IPS-18a (cell line): Measurements from ENCODE around the gene ABI3.

Source experiments
- H3K27ac ChIP-seq: one replicate; pipeline ENCODE4 v1.5.1; 2013; ENCODE audit warnings: low read length
- H3K27me3 ChIP-seq: one replicate; pipeline ENCODE4 v1.6.1; 2013; ENCODE audit warnings: mild to moderate bottlenecking, low read length; ENCODE audit not compliant: control insufficient read depth, insufficient read depth
- H3K36me3 ChIP-seq: one replicate; pipeline ENCODE4 v1.6.1; 2013; ENCODE audit warnings: low read depth, low read length; ENCODE audit not compliant: control insufficient read depth
- H3K4me1 ChIP-seq: one replicate; pipeline ENCODE4 v1.6.1; 2013; ENCODE audit warnings: low read depth, low read length; ENCODE audit not compliant: control insufficient read depth
- H3K4me3 ChIP-seq: one replicate; pipeline ENCODE4 v1.5.1; 2013; ENCODE audit warnings: low read length
- H3K9ac ChIP-seq: one replicate; pipeline ENCODE4 v1.6.1; 2013; ENCODE audit warnings: mild to moderate bottlenecking, low read length, moderate library complexity
- H3K9me3 ChIP-seq: one replicate; pipeline ENCODE4 v1.6.1; 2013; ENCODE audit warnings: low read depth, low read length; ENCODE audit not compliant: control insufficient read depth

The ABI3 gene

GRCh38 chr17:49218941-49219913 lies 8.7 kb downstream of the ABI3 start:
- no peaks in the 10 kb centered on the region for H3K9me3 ChIP-seq
- no peaks in the 10 kb centered on the region for H3K36me3 ChIP-seq
- no peak overlapping the region for H3K27ac ChIP-seq
- no peak overlapping the region for H3K4me3 ChIP-seq
- H3K9ac ChIP-seq = no peak overlapping the region
- peaks cover 28% of the 10 kb centered on the region for H3K27me3 ChIP-seq
- H3K4me1 ChIP-seq = peaks cover 5% of the 10 kb centered on the region

GRCh38 chr17:49219987-49220386 lies 9.5 kb downstream of the ABI3 start:
- Histone ChIP-seq H3K9me3 (no peaks in the 10 kb centered on the region), H3K4me3 (no peak overlapping the region), H3K27me3 (peaks cover 36% of the 10 kb centered on the region), H3K27ac (no peak overlapping the region), H3K4me1 (peaks cover 5% of the 10 kb centered on the region), H3K9ac (no peak overlapping the region), H3K36me3 (no peaks in the 10 kb centered on the region)

- Histone ChIP-seq H3K27me3 (peaks cover 68% of the 10 kb centered on the region), H3K4me3 (peak overlapping the region; percentile 59), H3K9ac (no peak overlapping the region)
Measured at GRCh38 chr17:49223168-49223516, 12.6 kb downstream of the ABI3 start.

GRCh38 chr17:49223517-49224197 lies 13.2 kb downstream of the ABI3 start:
- peaks cover 73% of the 10 kb centered on the region for H3K27me3 ChIP-seq
- no peaks in the 10 kb centered on the region for H3K9me3 ChIP-seq
- H3K4me3 ChIP-seq = peak overlapping the region; percentile 59
- H3K9ac ChIP-seq = no peak overlapping the region
- H3K36me3 ChIP-seq = no peaks in the 10 kb centered on the region
- no peak overlapping the region for H3K27ac ChIP-seq
- peaks cover 5% of the 10 kb centered on the region for H3K4me1 ChIP-seq

More at GRCh38 chr17:49223168-49223516, 12.6 kb downstream of the ABI3 start:
- Histone ChIP-seq H3K9me3 (no peaks in the 10 kb centered on the region), H3K4me1 (peaks cover 5% of the 10 kb centered on the region), H3K36me3 (no peaks in the 10 kb centered on the region), H3K27ac (no peak overlapping the region)

- H3K4me3 ChIP-seq = peak overlapping the region; percentile 59
- H3K9me3 ChIP-seq = no peaks in the 10 kb centered on the region
- H3K9ac ChIP-seq = no peak overlapping the region
- H3K4me1 ChIP-seq = peaks cover 5% of the 10 kb centered on the region
- H3K27me3 ChIP-seq = peaks cover 80% of the 10 kb centered on the region
- H3K27ac ChIP-seq = no peak overlapping the region
- H3K36me3 ChIP-seq = no peaks in the 10 kb centered on the region
Measured at GRCh38 chr17:49224198-49224996, 13.9 kb downstream of the ABI3 start.

- Histone ChIP-seq H3K27me3 (peaks cover 86% of the 10 kb centered on the region), H3K36me3 (no peaks in the 10 kb centered on the region), H3K4me3 (peak overlapping the region; percentile 59), H3K27ac (no peak overlapping the region), H3K4me1 (peaks cover 5% of the 10 kb centered on the region), H3K9me3 (no peaks in the 10 kb centered on the region), H3K9ac (no peak overlapping the region)
Measured at GRCh38 chr17:49224997-49225337, 14.5 kb downstream of the ABI3 start.

GRCh38 chr17:49225554-49226236 lies 15.2 kb downstream of the ABI3 start:
- H3K27ac ChIP-seq = no peak overlapping the region
- H3K36me3 ChIP-seq = no peaks in the 10 kb centered on the region
- no peak overlapping the region for H3K4me3 ChIP-seq
- H3K4me1 ChIP-seq = peaks cover 5% of the 10 kb centered on the region
- no peaks in the 10 kb centered on the region for H3K9me3 ChIP-seq
- H3K9ac ChIP-seq = no peak overlapping the region
- H3K27me3 ChIP-seq = peaks cover 91% of the 10 kb centered on the region

GRCh38 chr17:49226771-49227435 lies 16.4 kb downstream of the ABI3 start:
- Histone ChIP-seq H3K9me3 (no peaks in the 10 kb centered on the region), H3K27ac (no peak overlapping the region), H3K9ac (no peak overlapping the region), H3K27me3 (peaks cover 98% of the 10 kb centered on the region), H3K4me1 (peaks cover 5% of the 10 kb centered on the region), H3K4me3 (no peak overlapping the region), H3K36me3 (no peaks in the 10 kb centered on the region)

- H3K9ac ChIP-seq = no peak overlapping the region
Measured at GRCh38 chr17:49227436-49228261, 17.1 kb downstream of the ABI3 start.

More at GRCh38 chr17:49227436-49228261, 17.1 kb downstream of the ABI3 start:
- H3K9me3 ChIP-seq = no peaks in the 10 kb centered on the region
- no peaks in the 10 kb centered on the region for H3K36me3 ChIP-seq
- H3K27ac ChIP-seq = no peak overlapping the region
- H3K27me3 ChIP-seq = peaks cover 92% of the 10 kb centered on the region
- no peak overlapping the region for H3K4me3 ChIP-seq
- H3K4me1 ChIP-seq = peaks cover 5% of the 10 kb centered on the region
